Psoas muscle (tissue), 8 donors: ENCODE measurements around the gene CACNA1D. TPM values are rescaled to one million over a fixed set of nuclear protein-coding genes. Genes with fewer than 3 reads are reported as not detected.

ENCODE experiments used
- ATAC-seq, 4 donors: fragments of 200-7000 bp; cut with Tn5 transposase; one replicate each; pipeline ENCODE4 v1.9.1; 2020; ENCODE audit warnings: moderate library complexity in 3 of 4, mild to moderate bottlenecking in 2 of 4
- DNase-seq, 2 donors: peaks; one replicate each; pipeline ENCODE4 v3.0.0-alpha.2; 2020
- H3K27ac ChIP-seq: fragments of 200-600 bp; one replicate; pipeline ENCODE4 v1.8.0; 2022
- H3K27me3 ChIP-seq, 3 donors: fragments of 200-600 bp in 1 of 3; one replicate each; pipeline versions ENCODE4 v1.6.1 to v1.8.0; 2013 to 2022; ENCODE audit warnings: low read length in 2 of 3, mild to moderate bottlenecking in 2 of 3, moderate library complexity in 1 of 3; ENCODE audit not compliant: insufficient read depth in 3 of 3
- H3K36me3 ChIP-seq, 2 donors: fragments of 200-600 bp in 1 of 2; one replicate each; pipeline versions ENCODE4 v1.6.1 to v1.8.0; 2013 to 2022; ENCODE audit warnings: low read depth in 1 of 2, mild to moderate bottlenecking in 1 of 2, moderate library complexity in 1 of 2; ENCODE audit not compliant: insufficient read depth in 1 of 2
- H3K4me1 ChIP-seq: fragments of 200-600 bp; one replicate; pipeline ENCODE4 v1.8.0; 2022
- H3K4me3 ChIP-seq: fragments of 200-600 bp; one replicate; pipeline ENCODE4 v1.8.0; 2022; ENCODE audit warnings: mild to moderate bottlenecking
- H3K9me3 ChIP-seq: fragments of 200-600 bp; one replicate; pipeline ENCODE4 v1.8.0; 2022
- CTCF ChIP-seq: fragments of 200-600 bp; IDR thresholded peaks from one replicate; pipeline ENCODE4 v1.8.0; 2022; ENCODE audit warnings: antibody characterized with exemption
- WGBS, 3 donors: extraction: QIAGEN DNeasy Blood & Tissue Kit; methylation state at CpG; one replicate each; pipeline versions ENCODE4 v1.1.6 to v1.1.7; 2013; 5-methylcytosine and 5-hydroxymethylcytosine counted together
- intact Hi-C, 2 donors: fragments of 100-400 bp; cut with DNase I; formaldehyde crosslinking; loops; one replicate each; pipeline versions ENCODE4 v1.11.0 to v1.14.2; 2022
- polyA plus RNA-seq, 3 donors: library from polyadenylated mRNA; stranded (reverse); fragments of 200-250 nt; gene quantifications; one replicate each; pipeline ENCODE4 v1.2.3, GENCODE V29; 2013
- total RNA-seq, 4 donors: library from RNA; stranded (reverse); fragmentation: NEBNext Ultra II Directional in 2 of 4; extraction: Animal tissue kit (Norgen Biotek cat#: 25700) in 2 of 4; gene quantifications; one replicate each; pipeline versions ENCODE4 v1.2.1 to v1.2.4, GENCODE V29; 2021 to 2023
- donor health status: healthy with polysubstance abuse.
- donor health status: DM: no; HTN: no; CAD: no; lungs with moderate emphysema.
- donor health status: Bipolar disorder and iron deficiency.
- donor health status: healthy.
- donor health status: DM: yes; HTN: yes; CAD: no.
- donor health status: DM: no; HTN: no; CAD: no.
- donor health status: DM: no; HTN: no; CAD: no.
- donor health status: DM: yes; HTN: yes; CAD: no.

Gene CACNA1D
- total and polyA plus RNA-seq, 7 donors: 0.05 to 0.82 (median 0.28) TPM; not detected in 2

DNA sequence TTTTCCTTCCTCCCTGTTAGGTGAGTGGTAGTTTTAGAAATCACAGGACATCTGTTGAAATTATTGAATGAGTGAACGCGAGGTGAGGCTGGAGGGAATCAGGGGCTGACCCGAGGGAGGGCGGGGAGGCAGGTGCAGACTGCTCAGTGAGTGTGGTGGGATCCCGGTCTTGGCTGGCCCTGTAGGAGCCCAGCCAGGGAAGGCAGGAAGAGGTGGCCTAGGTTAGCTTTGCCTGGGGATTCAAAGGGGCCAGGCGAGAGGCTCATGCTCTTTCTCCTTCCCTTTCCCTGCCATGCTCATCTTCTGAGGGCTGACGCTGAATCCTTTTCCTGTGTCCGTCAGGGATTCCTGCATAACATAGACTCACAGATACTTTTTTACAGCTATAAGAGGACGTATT, 15.1 kb downstream of the CACNA1D start:
- H3K27me3 ChIP-seq: peaks cover 3 to 27% (median 4%) of the 10 kb centered on the region in 3 donors
- no peak overlapping the region for H3K4me3 ChIP-seq
- H3K4me1 ChIP-seq: no peaks in the 10 kb centered on the region
- no peak for ATAC-seq
- DNase-seq: no peak
- no peaks in the 10 kb centered on the region for H3K9me3 ChIP-seq
- 58 to 60% (median 59%) methylated on average over 9 of the region's 9 CpGs for WGBS, 3 donors
- intact Hi-C loops: no loop called here
- H3K36me3 ChIP-seq: no peaks in the 10 kb centered on the region
- H3K27ac ChIP-seq: no peak overlapping the region
- no peak for TF ChIP-seq CTCF

DNA sequence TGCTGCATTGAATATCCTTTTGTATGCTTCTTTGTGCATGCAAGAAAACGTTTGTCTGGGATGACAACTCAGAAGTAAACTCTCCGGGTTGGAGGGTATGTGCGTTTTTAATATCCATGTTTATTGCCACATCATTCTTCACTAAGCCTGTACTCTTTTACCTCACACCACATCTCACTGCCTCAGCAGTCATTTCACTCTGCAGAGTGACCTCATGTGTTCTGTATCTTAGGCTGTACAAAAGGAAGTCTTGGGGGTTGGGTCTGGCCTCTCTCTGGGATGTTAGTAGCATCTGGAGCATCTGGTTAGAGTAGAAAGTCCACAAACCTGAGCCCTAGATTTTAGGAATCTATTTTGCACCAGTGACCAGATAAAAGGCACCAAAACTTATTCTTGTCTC, 16.1 kb downstream of the CACNA1D start:
- Histone ChIP-seq H3K27me3 (peaks cover 3 to 27% (median 4%) of the 10 kb centered on the region in 3 donors), H3K4me3 (no peak overlapping the region), H3K4me1 (no peaks in the 10 kb centered on the region), H3K27ac (no peak overlapping the region), H3K9me3 (no peaks in the 10 kb centered on the region), H3K36me3 (no peaks in the 10 kb centered on the region)
- intact Hi-C loops: no loop called here
- no peak for TF ChIP-seq CTCF
- 35 to 46% (median 44%) methylated on average over 3 of the region's 3 CpGs for WGBS, 3 donors
- ATAC-seq (no peak), DNase-seq (no peak)

- intact Hi-C loops: no loop called here
- Histone ChIP-seq H3K4me1 (no peaks in the 10 kb centered on the region), H3K27ac (no peak overlapping the region), H3K27me3 (peaks cover 3 to 27% (median 4%) of the 10 kb centered on the region in 3 donors), H3K9me3 (no peaks in the 10 kb centered on the region), H3K4me3 (no peak overlapping the region), H3K36me3 (no peaks in the 10 kb centered on the region)
- DNase-seq: no peak
- TF ChIP-seq CTCF: no peak
- 70 to 80% (median 78%) methylated on average over 13 of the region's 13 CpGs for WGBS, 3 donors
- no peak for ATAC-seq
Observed at GRCh38 chr3:53511246-53511645, 16.8 kb downstream of the CACNA1D start.

GRCh38 chr3:53513556-53514190, 19.3 kb downstream of the CACNA1D start:
- no peak overlapping the region for H3K27ac ChIP-seq
- intact Hi-C loops: no loop called here
- no peaks in the 10 kb centered on the region for H3K9me3 ChIP-seq
- no peak for ATAC-seq
- no peak overlapping the region for H3K4me3 ChIP-seq
- WGBS, 3 donors: 83 to 87% (median 84%) methylated on average over 7 of the region's 7 CpGs
- no peaks in the 10 kb centered on the region for H3K36me3 ChIP-seq
- no peak for TF ChIP-seq CTCF
- H3K27me3 ChIP-seq: peaks cover 3 to 23% (median 4%) of the 10 kb centered on the region in 3 donors
- no peak for DNase-seq
- H3K4me1 ChIP-seq: no peaks in the 10 kb centered on the region

GRCh38 chr3:53516339-53516738, 21.9 kb downstream of the CACNA1D start:
- Histone ChIP-seq H3K4me3 (no peak overlapping the region), H3K27ac (no peak overlapping the region), H3K27me3 (peaks cover 0 to 4% (median 0%) of the 10 kb centered on the region in 3 donors), H3K36me3 (no peaks in the 10 kb centered on the region), H3K4me1 (no peaks in the 10 kb centered on the region), H3K9me3 (no peaks in the 10 kb centered on the region)
- WGBS, 3 donors: 71 to 82% (median 77%) methylated on average over 5 of the region's 5 CpGs
- TF ChIP-seq CTCF: no peak
- intact Hi-C loops: no loop called here
- no peak for DNase-seq
- ATAC-seq: no peak
